ENCODE measurements around the gene ULK3.

The ULK3 gene, protein sequence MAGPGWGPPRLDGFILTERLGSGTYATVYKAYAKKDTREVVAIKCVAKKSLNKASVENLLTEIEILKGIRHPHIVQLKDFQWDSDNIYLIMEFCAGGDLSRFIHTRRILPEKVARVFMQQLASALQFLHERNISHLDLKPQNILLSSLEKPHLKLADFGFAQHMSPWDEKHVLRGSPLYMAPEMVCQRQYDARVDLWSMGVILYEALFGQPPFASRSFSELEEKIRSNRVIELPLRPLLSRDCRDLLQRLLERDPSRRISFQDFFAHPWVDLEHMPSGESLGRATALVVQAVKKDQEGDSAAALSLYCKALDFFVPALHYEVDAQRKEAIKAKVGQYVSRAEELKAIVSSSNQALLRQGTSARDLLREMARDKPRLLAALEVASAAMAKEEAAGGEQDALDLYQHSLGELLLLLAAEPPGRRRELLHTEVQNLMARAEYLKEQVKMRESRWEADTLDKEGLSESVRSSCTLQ

DNA sequence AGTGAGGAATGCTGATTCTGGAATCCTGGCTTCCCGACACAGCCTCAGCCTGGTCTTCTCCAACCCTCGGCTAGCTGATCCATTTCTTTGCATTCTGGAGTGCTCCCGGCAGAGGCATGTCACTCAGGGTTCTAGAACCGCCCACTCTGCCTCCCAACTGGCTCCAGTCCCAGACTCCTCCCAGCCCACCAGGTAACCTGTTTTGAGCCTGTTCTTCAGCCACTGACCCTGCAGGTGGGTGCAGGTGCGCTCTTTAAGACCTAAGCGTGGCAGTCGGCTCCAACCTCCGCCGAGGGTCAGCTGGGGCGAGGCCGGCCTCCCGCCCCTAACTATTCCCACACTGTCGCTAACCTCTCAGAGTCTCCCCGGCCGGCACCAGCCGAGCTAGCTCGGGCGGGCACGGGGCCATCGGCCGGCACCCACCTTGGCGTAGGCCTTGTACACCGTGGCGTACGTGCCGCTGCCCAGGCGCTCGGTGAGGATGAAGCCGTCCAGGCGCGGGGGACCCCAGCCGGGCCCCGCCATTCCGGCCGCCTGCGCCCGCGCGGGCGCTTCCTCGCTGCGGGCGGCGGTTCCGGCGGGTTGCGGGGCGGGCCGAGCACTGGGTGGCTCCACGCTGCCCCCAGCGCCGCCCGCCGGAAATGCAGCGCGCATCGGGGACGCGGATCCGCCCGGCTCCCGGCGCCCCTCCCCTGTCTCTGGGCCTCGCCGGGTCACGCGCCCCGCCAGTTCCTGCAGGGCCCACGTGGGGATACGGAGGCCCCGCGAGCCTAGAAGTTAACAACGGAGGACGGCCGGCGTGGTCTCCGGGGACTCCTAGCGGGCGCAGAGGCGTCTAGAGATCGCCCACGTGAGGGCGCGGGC, at the start of gene ULK3:
Gene ULK3 (minus strand): TSS at position 576 of the 864 bp plus-strand sequence. CDS start 51 bp downstream, at position 525.
- Histone ChIP-seq H3K9ac (ENCODE audit: low read length) (peak within 1 kb of the TSS; percentile 85), H3K4me2 (ENCODE audit: low read length) (peak within 1 kb of the TSS; percentile 87), H3K4me1 (ENCODE audit: low read length) (peaks cover 29% of the 10 kb centered on the region), H3K4me3 (ENCODE audit: low read length) (peak within 1 kb of the TSS; percentile 82), H3K27ac (ENCODE audit: low read length) (peak within 1 kb of the TSS; percentile 79), H2AFZ (ENCODE audit: low read depth, low read length) (peak within 1 kb of the TSS; percentile 12; the same call in 1 of the 2 replicates), H3K9me3 (ENCODE audit: insufficient read depth, low read length) (no peaks in the 10 kb centered on the region), H3K36me3 (replicated peaks; ENCODE audit: low read depth, low read length) (peaks cover 51% of the 10 kb centered on the region), H4K20me1 (ENCODE audit: insufficient read depth, low read length) (no peaks in the 10 kb centered on the region), H3K27me3 (ENCODE audit: low read depth, low read length) (no peaks in the 10 kb centered on the region), H3K79me2 (ENCODE audit: low read length) (peaks cover 13% of the 10 kb centered on the region)
- TF ChIP-seq, protein P1, sequence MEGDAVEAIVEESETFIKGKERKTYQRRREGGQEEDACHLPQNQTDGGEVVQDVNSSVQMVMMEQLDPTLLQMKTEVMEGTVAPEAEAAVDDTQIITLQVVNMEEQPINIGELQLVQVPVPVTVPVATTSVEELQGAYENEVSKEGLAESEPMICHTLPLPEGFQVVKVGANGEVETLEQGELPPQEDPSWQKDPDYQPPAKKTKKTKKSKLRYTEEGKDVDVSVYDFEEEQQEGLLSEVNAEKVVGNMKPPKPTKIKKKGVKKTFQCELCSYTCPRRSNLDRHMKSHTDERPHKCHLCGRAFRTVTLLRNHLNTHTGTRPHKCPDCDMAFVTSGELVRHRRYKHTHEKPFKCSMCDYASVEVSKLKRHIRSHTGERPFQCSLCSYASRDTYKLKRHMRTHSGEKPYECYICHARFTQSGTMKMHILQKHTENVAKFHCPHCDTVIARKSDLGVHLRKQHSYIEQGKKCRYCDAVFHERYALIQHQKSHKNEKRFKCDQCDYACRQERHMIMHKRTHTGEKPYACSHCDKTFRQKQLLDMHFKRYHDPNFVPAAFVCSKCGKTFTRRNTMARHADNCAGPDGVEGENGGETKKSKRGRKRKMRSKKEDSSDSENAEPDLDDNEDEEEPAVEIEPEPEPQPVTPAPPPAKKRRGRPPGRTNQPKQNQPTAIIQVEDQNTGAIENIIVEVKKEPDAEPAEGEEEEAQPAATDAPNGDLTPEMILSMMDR (IDR thresholded peaks at IDR 0.05; ENCODE audit: low read depth, low read length), result peak; percentile 43
- no peak for TF ChIP-seq EZH2phosphoT487 (IDR thresholded peaks at IDR 0.05; ENCODE audit: low read depth)

DNA sequence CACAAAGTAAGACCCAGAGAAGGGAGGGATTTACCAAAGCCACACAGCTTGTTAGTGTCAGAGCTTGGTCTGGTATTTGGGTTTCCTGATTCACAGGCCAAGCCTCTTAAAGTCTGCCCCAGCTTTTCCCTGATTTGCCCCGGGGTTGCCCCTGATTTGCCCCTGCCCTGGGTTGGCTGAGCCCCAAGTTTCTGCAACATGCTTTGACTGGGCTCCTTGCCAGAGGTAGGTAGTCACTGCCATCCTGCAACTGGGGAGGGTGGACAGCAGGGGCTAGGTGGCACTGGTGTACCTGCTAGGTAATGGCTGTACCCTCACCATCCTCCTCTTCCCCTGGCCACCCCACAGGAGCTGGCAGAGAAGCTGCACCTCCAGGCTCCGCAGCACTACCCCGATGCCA, 49.4 kb upstream of the ULK3 start:
- H3K27me3 ChIP-seq (ENCODE audit: low read depth, low read length), result no peaks in the 10 kb centered on the region
- H3K4me1 ChIP-seq (ENCODE audit: low read length), result peaks cover 41% of the 10 kb centered on the region
- no peak for TF ChIP-seq EZH2phosphoT487 (IDR thresholded peaks at IDR 0.05; ENCODE audit: low read depth)
- TF ChIP-seq, protein P1 (IDR thresholded peaks at IDR 0.05; ENCODE audit: low read depth, low read length), result peak; percentile 32
- peak overlapping the region; percentile 98 for H3K4me2 ChIP-seq (ENCODE audit: low read length)
- H3K79me2 ChIP-seq (ENCODE audit: low read length), result peaks cover 38% of the 10 kb centered on the region
- peak overlapping the region; percentile 92 for H3K27ac ChIP-seq (ENCODE audit: low read length)
- peaks cover 48% of the 10 kb centered on the region for H3K36me3 ChIP-seq (replicated peaks; ENCODE audit: low read depth, low read length)
- H3K4me3 ChIP-seq (ENCODE audit: low read length), result peak overlapping the region; percentile 85
- H2AFZ ChIP-seq (ENCODE audit: low read depth, low read length), result no peak overlapping the region
- no peaks in the 10 kb centered on the region for H4K20me1 ChIP-seq (ENCODE audit: insufficient read depth, low read length)
- no peaks in the 10 kb centered on the region for H3K9me3 ChIP-seq (ENCODE audit: insufficient read depth, low read length)
- peak overlapping the region; percentile 93 for H3K9ac ChIP-seq (ENCODE audit: low read length)

DNA sequence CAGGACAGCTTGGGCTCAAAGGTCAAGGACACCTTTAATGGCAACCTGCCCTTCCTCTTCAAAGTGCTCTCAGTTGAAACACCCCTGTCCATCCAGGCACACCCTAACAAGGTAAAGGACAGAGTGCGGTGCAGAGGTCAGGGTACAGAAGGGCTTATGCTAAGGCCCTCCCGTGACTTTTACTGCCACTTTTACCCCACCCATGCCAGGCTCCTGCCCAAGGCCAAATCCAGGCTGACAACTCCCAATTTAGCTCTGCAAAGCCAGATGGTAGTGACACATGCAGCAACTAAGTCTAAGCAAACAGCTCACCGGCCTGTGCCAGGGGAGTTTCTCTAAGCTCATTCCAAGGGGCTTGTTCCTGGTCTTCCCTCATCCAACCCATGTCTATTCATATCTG, 48.5 kb upstream of the ULK3 start:
- peak overlapping the region; percentile 98 for H3K4me2 ChIP-seq (ENCODE audit: low read length)
- H4K20me1 ChIP-seq (ENCODE audit: insufficient read depth, low read length), result no peaks in the 10 kb centered on the region
- peak overlapping the region; percentile 92 for H3K27ac ChIP-seq (ENCODE audit: low read length)

More for the DNA sequence above, 48.5 kb upstream of the ULK3 start:
- H3K79me2 ChIP-seq (ENCODE audit: low read length), result peaks cover 38% of the 10 kb centered on the region
- H3K4me1 ChIP-seq (ENCODE audit: low read length), result peaks cover 42% of the 10 kb centered on the region
- TF ChIP-seq, protein P1 (IDR thresholded peaks at IDR 0.05; ENCODE audit: low read depth, low read length), result no peak
- no peak for TF ChIP-seq EZH2phosphoT487 (IDR thresholded peaks at IDR 0.05; ENCODE audit: low read depth)
- peak overlapping the region; percentile 85 for H3K4me3 ChIP-seq (ENCODE audit: low read length)
- no peaks in the 10 kb centered on the region for H3K9me3 ChIP-seq (ENCODE audit: insufficient read depth, low read length)
- peak overlapping the region; percentile 93; the same call in 1 of the 2 replicates for H3K9ac ChIP-seq (ENCODE audit: low read length)
- peaks cover 40% of the 10 kb centered on the region for H3K36me3 ChIP-seq (replicated peaks; ENCODE audit: low read depth, low read length)
- H3K27me3 ChIP-seq (ENCODE audit: low read depth, low read length), result no peaks in the 10 kb centered on the region
- H2AFZ ChIP-seq (ENCODE audit: low read depth, low read length), result no peak overlapping the region

All from OCI-LY3 (cell line).